Mesenchymal stem cell (in vitro differentiated cells and primary cell): ENCODE data around the gene LRRC8B. TPM values are rescaled to one million over a fixed set of nuclear protein-coding genes. Genes with fewer than 3 reads are reported as not detected.

Experiments
- DNase-seq: peaks from one replicate; pipeline ENCODE4 v3.0.0-alpha.2; 2013
- H2AFZ ChIP-seq: one replicate; pipeline ENCODE4 v1.6.1; 2013; ENCODE audit warnings: low read depth, mild to moderate bottlenecking, control low read depth, inconsistent platforms, low read length, moderate library complexity
- H2AK5ac ChIP-seq: 2 replicates; pipeline ENCODE4 v1.6.1; 2013; ENCODE audit warnings: low read length, moderate library complexity, mild to moderate bottlenecking, inconsistent platforms; ENCODE audit not compliant: severe bottlenecking
- H2BK120ac ChIP-seq: one replicate; pipeline ENCODE4 v1.6.1; 2013; ENCODE audit warnings: low read depth, mild to moderate bottlenecking, inconsistent platforms, low read length, moderate library complexity
- H2BK12ac ChIP-seq, 2 experiments: one replicate each; pipeline ENCODE4 v1.6.1; 2013; ENCODE audit warnings: inconsistent platforms in 2 of 2, low read length in 2 of 2, mild to moderate bottlenecking in 2 of 2, moderate library complexity in 2 of 2, control low read depth in 1 of 2
- H2BK15ac ChIP-seq: one replicate; pipeline ENCODE4 v1.6.1; 2013; ENCODE audit warnings: mild to moderate bottlenecking, low read depth, inconsistent platforms; ENCODE audit not compliant: poor library complexity, severe bottlenecking
- H2BK5ac ChIP-seq: 2 replicates; pipeline ENCODE4 v1.6.1; 2013; ENCODE audit warnings: low read depth, mild to moderate bottlenecking, low read length, control low read depth, inconsistent platforms; ENCODE audit not compliant: poor library complexity, severe bottlenecking
- H3K14ac ChIP-seq, 2 experiments: one replicate each; pipeline ENCODE4 v1.6.1; 2013; ENCODE audit warnings: inconsistent platforms in 2 of 2, low read length in 2 of 2, control low read depth in 1 of 2, mild to moderate bottlenecking in 1 of 2, moderate library complexity in 1 of 2
- H3K18ac ChIP-seq, 2 experiments: one replicate each; pipeline ENCODE4 v1.6.1; 2013; ENCODE audit warnings: inconsistent platforms in 2 of 2, low read length in 2 of 2, control low read depth in 1 of 2, low read depth in 1 of 2, mild to moderate bottlenecking in 1 of 2
- H3K23ac ChIP-seq, 2 experiments: one replicate each; pipeline ENCODE4 v1.6.1; 2013; ENCODE audit warnings: inconsistent platforms in 2 of 2, low read length in 2 of 2, mild to moderate bottlenecking in 2 of 2, moderate library complexity in 2 of 2, control low read depth in 1 of 2
- H3K27ac ChIP-seq: 2 replicates; pipeline ENCODE4 v1.5.1; 2013; ENCODE audit warnings: mild to moderate bottlenecking, moderate library complexity, low read length, control low read depth, inconsistent platforms; ENCODE audit not compliant: poor library complexity, severe bottlenecking
- H3K27me3 ChIP-seq, 2 experiments: 2 replicates each; pipeline versions ENCODE4 v1.6.1 to v1.7.0; 2013; ENCODE audit warnings: low read length in 2 of 2, mild to moderate bottlenecking in 2 of 2, moderate library complexity in 2 of 2, control low read depth in 1 of 2, inconsistent platforms in 1 of 2; ENCODE audit not compliant: control insufficient read depth in 1 of 2, insufficient read depth in 1 of 2
- H3K36me3 ChIP-seq, 2 experiments: 2 replicates each; pipeline versions ENCODE4 v1.6.1 to v1.7.0; 2013; ENCODE audit warnings: low read length in 2 of 2, control low read depth in 1 of 2, inconsistent platforms in 1 of 2, low read depth in 1 of 2, mild to moderate bottlenecking in 1 of 2; ENCODE audit not compliant: insufficient read depth in 2 of 2, control insufficient read depth in 1 of 2
- H3K4ac ChIP-seq, 2 experiments: one replicate each; pipeline ENCODE4 v1.6.1; 2013; ENCODE audit warnings: inconsistent platforms in 2 of 2, low read length in 2 of 2, mild to moderate bottlenecking in 2 of 2, moderate library complexity in 2 of 2, control low read depth in 1 of 2, low read depth in 1 of 2
- H3K4me1 ChIP-seq: 2 replicates; pipeline ENCODE4 v1.6.1; 2013; ENCODE audit warnings: low read depth, low read length, control low read depth; ENCODE audit not compliant: control insufficient read depth, insufficient read depth
- H3K4me2 ChIP-seq: 2 replicates; pipeline ENCODE4 v1.6.1; 2013; ENCODE audit warnings: low read length, mild to moderate bottlenecking, inconsistent platforms; ENCODE audit not compliant: poor library complexity, severe bottlenecking
- H3K4me3 ChIP-seq, 2 experiments: 2 replicates each; pipeline versions ENCODE4 v1.5.1 to v1.7.0; 2013; ENCODE audit warnings: low read length in 2 of 2, mild to moderate bottlenecking in 2 of 2, control low read depth in 1 of 2, low read depth in 1 of 2; ENCODE audit not compliant: insufficient read depth in 1 of 2
- H3K79me1 ChIP-seq: replicated peaks from 2 replicates; pipeline ENCODE4 v1.6.1; 2013; ENCODE audit warnings: mild to moderate bottlenecking, control low read depth, low read length, inconsistent platforms; ENCODE audit not compliant: poor library complexity, severe bottlenecking
- H3K9ac ChIP-seq: 2 replicates; pipeline ENCODE4 v1.7.0; 2013; ENCODE audit warnings: mild to moderate bottlenecking, low read length, moderate library complexity
- H3K9me3 ChIP-seq: 2 replicates; pipeline ENCODE4 v1.7.0; 2013; ENCODE audit warnings: mild to moderate bottlenecking, low read length; ENCODE audit not compliant: control insufficient read depth
- H4K8ac ChIP-seq: one replicate; pipeline ENCODE4 v1.6.1; 2013; ENCODE audit warnings: inconsistent platforms, mild to moderate bottlenecking, low read length, moderate library complexity
- H4K91ac ChIP-seq: one replicate; pipeline ENCODE4 v1.6.1; 2013; ENCODE audit warnings: mild to moderate bottlenecking, low read length, inconsistent platforms
- WGBS: methylation state at CpG from one replicate; pipeline ENCODE4 v1.1.7; 2013; ENCODE audit warnings: mixed read lengths; 5-methylcytosine and 5-hydroxymethylcytosine counted together
- polyA plus RNA-seq, 2 experiments: library from polyadenylated mRNA; stranded (reverse); fragments of 200-250 nt; gene quantifications; one replicate each; pipeline ENCODE4 v1.2.3, GENCODE V29; 2013

The LRRC8B gene
- 2.2 TPM for polyA plus RNA-seq (2013, experiment 1 of 2)
- 2.2 TPM for polyA plus RNA-seq (2013, experiment 2 of 2)

DNA sequence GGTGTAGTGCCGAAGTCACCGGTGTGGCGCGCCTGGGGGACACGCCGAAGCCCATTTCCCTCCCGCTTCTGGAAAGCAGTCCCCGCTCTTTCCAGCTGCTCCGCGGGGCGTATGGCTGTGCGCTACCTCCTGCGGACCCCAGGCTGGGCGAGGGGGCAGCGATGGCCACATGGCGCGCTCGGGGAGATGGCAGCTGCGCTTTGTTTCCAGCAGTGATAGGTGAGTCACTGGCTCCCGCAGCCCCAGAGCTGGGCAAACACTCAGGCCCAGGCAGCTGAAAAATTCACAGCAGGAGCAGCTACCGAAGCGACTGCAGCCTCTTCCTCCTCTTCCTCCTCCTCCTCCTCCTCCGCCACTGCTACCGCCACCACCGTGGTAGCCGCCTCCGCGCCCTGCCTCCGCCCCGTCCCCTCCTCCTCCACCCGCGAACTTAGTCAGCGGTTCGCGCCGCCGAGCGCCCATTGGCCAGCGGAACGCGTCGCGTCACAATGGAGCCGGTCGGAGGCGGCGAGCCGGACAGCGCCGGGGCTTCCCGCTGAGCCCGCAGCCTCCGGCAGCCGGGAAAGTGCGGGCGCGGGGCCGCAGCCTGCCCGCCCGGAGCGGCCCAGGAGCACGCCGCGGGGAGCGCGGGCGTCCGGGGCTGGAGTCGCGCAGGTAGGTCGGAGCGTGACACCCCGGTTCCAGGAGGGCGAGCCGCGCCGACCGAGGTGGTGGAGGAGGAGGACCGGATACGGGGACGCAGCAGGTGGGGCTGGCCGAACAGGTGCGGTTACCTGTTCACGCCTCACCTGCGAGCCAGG, at the start of gene LRRC8B:
Gene LRRC8B, plus strand, starts transcription at position 461 of the 800 bp plus-strand sequence. CDS start 57,822 bp downstream, outside the sequence.
- Histone ChIP-seq H3K4ac (peak within 1 kb of the TSS; percentile 57 to 79), H2BK15ac (peak within 1 kb of the TSS; percentile 82), H4K8ac (peak within 1 kb of the TSS; percentile 94), H3K79me1 (no peaks in the 10 kb centered on the region), H3K18ac (peak within 1 kb of the TSS; percentile 62 to 73), H3K4me1 (peaks cover 10% of the 10 kb centered on the region), H3K27ac (no peak within 1 kb of the TSS), H3K27me3 (no peaks in the 10 kb centered on the region), H2AFZ (peak within 1 kb of the TSS; percentile 88), H4K91ac (peak within 1 kb of the TSS; percentile 83), H2BK120ac (peak within 1 kb of the TSS; percentile 23), H2BK5ac (no peak within 1 kb of the TSS), H3K4me2 (peak within 1 kb of the TSS; percentile 98), H3K4me3 (peak within 1 kb of the TSS; percentile 91 to 92), H3K14ac (peak within 1 kb of the TSS in 1 of 2 experiments; percentile 95), H2BK12ac (peak within 1 kb of the TSS; percentile 56 to 91), H3K9me3 (no peaks in the 10 kb centered on the region), H3K36me3 (no peaks in the 10 kb centered on the region), H3K23ac (peak within 1 kb of the TSS in 1 of 2 experiments; percentile 2), H3K9ac (peak within 1 kb of the TSS; percentile 90), H2AK5ac (no peak within 1 kb of the TSS)
- peak; percentile 88 for DNase-seq
- WGBS = under 1% methylated on average over 46 of the region's 85 CpGs

DNA sequence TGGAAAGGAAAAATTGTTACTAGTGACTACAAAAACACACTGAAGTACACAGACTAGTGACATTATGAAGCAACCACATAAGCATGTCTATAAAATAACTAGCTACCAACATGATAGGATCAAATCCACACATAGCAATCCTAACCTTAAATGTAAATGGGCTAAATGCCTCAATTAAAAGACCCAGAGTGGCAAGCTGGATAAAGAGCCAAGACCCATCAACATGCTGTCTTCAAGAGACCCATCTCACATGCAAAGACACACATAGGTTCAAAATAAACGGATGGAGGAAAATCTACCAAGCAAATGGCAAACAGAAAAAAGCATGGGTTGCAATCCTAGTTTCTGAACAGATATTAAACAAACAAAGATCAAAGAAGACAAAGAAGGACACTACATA, 49.4 kb upstream of the LRRC8B start:
- WGBS = 83% methylated on average over 1 of the region's 1 CpG
- H4K8ac ChIP-seq = no peak overlapping the region

DNA sequence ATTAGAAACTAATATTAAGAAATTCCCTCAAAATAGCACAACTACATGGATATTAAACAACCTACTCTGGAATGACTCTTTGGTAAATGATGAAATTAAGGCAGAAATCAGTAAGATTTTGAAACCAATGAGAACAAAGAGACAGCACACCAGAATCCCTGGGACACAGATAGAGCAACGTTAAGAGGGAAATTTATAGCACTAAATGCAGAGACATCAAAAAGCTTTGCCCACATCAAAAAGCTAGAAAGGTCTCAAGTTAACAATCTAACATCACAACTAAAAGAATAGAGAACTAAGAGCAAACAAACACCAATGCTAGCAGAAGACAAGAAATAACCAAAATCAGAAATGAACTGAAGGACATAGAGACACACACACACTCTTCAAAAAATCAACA, 48.6 kb upstream of the LRRC8B start:
- no peak overlapping the region for H4K91ac ChIP-seq
- H3K4me2 ChIP-seq = no peak overlapping the region
- H3K23ac ChIP-seq = no peak overlapping the region
- no peak overlapping the region for H4K8ac ChIP-seq
- H3K9me3 ChIP-seq = peaks cover 17% of the 10 kb centered on the region
- H3K36me3 ChIP-seq = no peaks in the 10 kb centered on the region
- H3K27ac ChIP-seq = no peak overlapping the region
- H3K18ac ChIP-seq = no peak overlapping the region
- H3K4ac ChIP-seq = no peak overlapping the region
- no peak overlapping the region for H2AK5ac ChIP-seq
- no peak overlapping the region for H2BK120ac ChIP-seq
- no peak overlapping the region for H2BK5ac ChIP-seq
- DNase-seq = no peak
- H3K27me3 ChIP-seq = peaks cover 2 to 5% of the 10 kb centered on the region in 2 experiments
- H3K4me1 ChIP-seq = no peaks in the 10 kb centered on the region
- H2AFZ ChIP-seq = no peak overlapping the region
- no peak overlapping the region for H3K4me3 ChIP-seq
- no peak overlapping the region for H2BK15ac ChIP-seq
- 84% methylated on average over 1 of the region's 1 CpG for WGBS
- no peak overlapping the region for H2BK12ac ChIP-seq
- no peak overlapping the region for H3K9ac ChIP-seq
- no peak overlapping the region for H3K14ac ChIP-seq
- no peaks in the 10 kb centered on the region for H3K79me1 ChIP-seq

More for the DNA sequence above, 49.4 kb upstream of the LRRC8B start:
- Histone ChIP-seq H2BK15ac (no peak overlapping the region), H2BK120ac (no peak overlapping the region), H3K9me3 (peaks cover 17% of the 10 kb centered on the region), H3K23ac (no peak overlapping the region), H3K27me3 (peaks cover 2 to 5% of the 10 kb centered on the region in 2 experiments), H3K4ac (no peak overlapping the region), H2AK5ac (no peak overlapping the region), H3K4me2 (no peak overlapping the region), H3K79me1 (no peaks in the 10 kb centered on the region), H4K91ac (no peak overlapping the region), H3K9ac (no peak overlapping the region), H2BK5ac (no peak overlapping the region), H3K18ac (no peak overlapping the region), H2AFZ (no peak overlapping the region), H3K14ac (no peak overlapping the region), H2BK12ac (no peak overlapping the region), H3K4me1 (no peaks in the 10 kb centered on the region), H3K27ac (no peak overlapping the region), H3K4me3 (no peak overlapping the region), H3K36me3 (no peaks in the 10 kb centered on the region)
- no peak for DNase-seq

DNA sequence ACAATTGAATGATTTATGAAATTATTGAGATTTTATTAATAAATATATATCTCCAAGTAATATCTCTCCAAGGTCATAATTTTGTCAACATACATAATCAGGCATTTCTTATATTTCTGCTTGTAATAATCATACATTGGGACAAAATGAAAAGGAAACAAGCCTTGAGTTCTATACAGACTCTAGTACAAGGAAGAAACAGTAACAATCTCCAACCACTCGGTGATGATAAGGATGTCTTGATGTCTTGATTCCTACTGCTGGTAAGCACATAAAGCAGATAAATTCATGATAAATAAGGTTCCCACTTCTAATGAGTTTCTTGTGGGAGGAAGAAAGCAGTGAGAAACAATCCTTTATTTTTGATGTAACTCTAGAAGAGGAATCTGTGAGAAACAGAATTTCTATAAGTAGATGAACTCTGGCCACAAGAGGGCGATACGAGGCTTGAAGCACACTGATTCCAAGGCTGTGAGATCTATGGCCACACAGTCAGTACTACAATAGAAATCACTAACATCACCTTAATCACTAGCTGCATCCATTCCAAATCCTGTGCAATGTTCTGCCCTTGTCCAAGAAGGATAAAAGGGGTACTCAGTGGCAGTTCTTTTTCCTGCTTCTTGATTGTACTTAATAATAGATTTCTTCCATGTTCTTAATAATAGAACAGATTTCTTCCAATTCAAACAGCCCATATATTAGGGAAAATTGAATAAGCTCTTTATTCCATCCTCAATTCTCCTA, 41.4 kb upstream of the LRRC8B start:
- H2AFZ ChIP-seq = no peak overlapping the region
- peaks cover 3% of the 10 kb centered on the region for H3K9me3 ChIP-seq
- no peak overlapping the region for H3K14ac ChIP-seq
- H3K4me2 ChIP-seq = no peak overlapping the region
- H2BK120ac ChIP-seq = no peak overlapping the region
- no peak overlapping the region for H3K9ac ChIP-seq
- DNase-seq = peak; percentile 75
- no peak overlapping the region for H2BK15ac ChIP-seq
- H4K91ac ChIP-seq = no peak overlapping the region
- no peaks in the 10 kb centered on the region for H3K36me3 ChIP-seq
- WGBS = 0% methylated on average over 2 of the region's 3 CpGs
- no peak overlapping the region for H3K4me3 ChIP-seq
- H3K18ac ChIP-seq = no peak overlapping the region
- no peak overlapping the region for H2BK12ac ChIP-seq
- no peak overlapping the region for H2BK5ac ChIP-seq
- no peak overlapping the region for H3K27ac ChIP-seq
- no peak overlapping the region for H2AK5ac ChIP-seq
- no peak overlapping the region for H3K4ac ChIP-seq
- H3K27me3 ChIP-seq = peaks cover 0 to 11% of the 10 kb centered on the region in 2 experiments
- no peaks in the 10 kb centered on the region for H3K4me1 ChIP-seq
- H3K79me1 ChIP-seq = no peaks in the 10 kb centered on the region
- H4K8ac ChIP-seq = no peak overlapping the region
- H3K23ac ChIP-seq = no peak overlapping the region
